Suprapubic skin (tissue), 3 donors: ENCODE measurements around the gene PAFAH1B1.

Experiments used
- POLR2A ChIP-seq, 2 donors: fragments of 450-650 bp; IDR thresholded peaks; one replicate each; pipeline ENCODE4 v1.6.1; 2017; ENCODE audit warnings: antibody characterized with exemption in 2 of 2, mild to moderate bottlenecking in 2 of 2, moderate library complexity in 2 of 2
- TF ChIP-seq, protein P1 (sequence below), 2 donors: fragments of 200-600 bp in 1 of 2; fragments of 450-650 bp in 1 of 2; sonication (generic) in 1 of 2; IDR thresholded peaks; one replicate each; pipeline ENCODE4 v1.5.1; 2016 to 2019; ENCODE audit warnings: antibody characterized with exemption in 2 of 2, mild to moderate bottlenecking in 1 of 2, moderate library complexity in 1 of 2

- TF ChIP-seq, protein P1, sequence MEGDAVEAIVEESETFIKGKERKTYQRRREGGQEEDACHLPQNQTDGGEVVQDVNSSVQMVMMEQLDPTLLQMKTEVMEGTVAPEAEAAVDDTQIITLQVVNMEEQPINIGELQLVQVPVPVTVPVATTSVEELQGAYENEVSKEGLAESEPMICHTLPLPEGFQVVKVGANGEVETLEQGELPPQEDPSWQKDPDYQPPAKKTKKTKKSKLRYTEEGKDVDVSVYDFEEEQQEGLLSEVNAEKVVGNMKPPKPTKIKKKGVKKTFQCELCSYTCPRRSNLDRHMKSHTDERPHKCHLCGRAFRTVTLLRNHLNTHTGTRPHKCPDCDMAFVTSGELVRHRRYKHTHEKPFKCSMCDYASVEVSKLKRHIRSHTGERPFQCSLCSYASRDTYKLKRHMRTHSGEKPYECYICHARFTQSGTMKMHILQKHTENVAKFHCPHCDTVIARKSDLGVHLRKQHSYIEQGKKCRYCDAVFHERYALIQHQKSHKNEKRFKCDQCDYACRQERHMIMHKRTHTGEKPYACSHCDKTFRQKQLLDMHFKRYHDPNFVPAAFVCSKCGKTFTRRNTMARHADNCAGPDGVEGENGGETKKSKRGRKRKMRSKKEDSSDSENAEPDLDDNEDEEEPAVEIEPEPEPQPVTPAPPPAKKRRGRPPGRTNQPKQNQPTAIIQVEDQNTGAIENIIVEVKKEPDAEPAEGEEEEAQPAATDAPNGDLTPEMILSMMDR (IDR thresholded peaks at IDR 0.05) = no peak
- no peak for TF ChIP-seq POLR2A (IDR thresholded peaks at IDR 0.05)
These were observed 123.2 kb downstream of the PAFAH1B1 start for GRCh38 chr17:2716649-2717048.
